Gastrocnemius medialis (tissue), 4 donors: ENCODE data around the gene EPM2A. TPM values are rescaled to one million over a fixed set of nuclear protein-coding genes. Genes with fewer than 3 reads are reported as not detected.
"Not testable (repeated sequence)": the region's sequence is repeated elsewhere in the genome, so short reads cannot be mapped to it uniquely, and the experiment has no call there.

ENCODE experiments used
- ATAC-seq, 2 donors: fragments of 150-250 bp; one replicate each; pipeline ENCODE4 v1.9.1; 2016
- DNase-seq, 2 donors: peaks; one replicate each; pipeline ENCODE4 v3.0.0-alpha.2; 2019
- H3K27ac ChIP-seq, 4 donors: fragments of 200-600 bp; sonication (generic); 1 replicate in 1 of 4; 2 replicates in 3 of 4; pipeline ENCODE4 v1.5.1; 2016 to 2018; ENCODE audit warnings: mild to moderate bottlenecking in 2 of 4, moderate library complexity in 1 of 4
- H3K27me3 ChIP-seq, 3 donors: fragments of 200-600 bp; sonication (generic) in 2 of 3; 1 replicate in 1 of 3; 2 replicates in 2 of 3; pipeline versions ENCODE4 v1.5.1 to v1.6.0; 2016 to 2019; ENCODE audit warnings: mild to moderate bottlenecking in 1 of 3, moderate library complexity in 1 of 3
- H3K36me3 ChIP-seq, 2 donors: fragments of 200-600 bp; sonication (generic) in 1 of 2; one replicate each; pipeline ENCODE4 v1.5.1; 2017 to 2018
- H3K4me1 ChIP-seq, 2 donors: fragments of 200-600 bp; sonication (generic) in 1 of 2; one replicate each; pipeline ENCODE4 v1.5.1; 2016 to 2017; ENCODE audit warnings: mild to moderate bottlenecking in 2 of 2
- H3K4me3 ChIP-seq, 4 donors: fragments of 200-600 bp; sonication (generic) in 3 of 4; 1 replicate in 1 of 4; 2 replicates in 3 of 4; pipeline ENCODE4 v1.5.1; 2016 to 2019; ENCODE audit warnings: mild to moderate bottlenecking in 2 of 4
- H3K9me3 ChIP-seq, 3 donors: fragments of 200-600 bp; sonication (generic) in 2 of 3; 1 replicate in 1 of 3; 2 replicates in 2 of 3; pipeline ENCODE4 v1.5.1; 2016 to 2019
- POLR2A ChIP-seq, 2 donors: fragments of 450-650 bp; IDR thresholded peaks; one replicate each; pipeline ENCODE4 v1.6.1; 2017; ENCODE audit warnings: antibody characterized with exemption in 2 of 2, mild to moderate bottlenecking in 2 of 2, moderate library complexity in 2 of 2
- in situ Hi-C, 4 donors: fragments of 200-750 bp; cut with MboI; loops; one replicate each; pipeline versions ENCODE4 v1.15.0 to v1.8.0; 2017; ENCODE audit warnings: low sequenced_read_pairs in 4 of 4
- intact Hi-C: fragments of 100-400 bp; cut with DNase I; formaldehyde crosslinking; loops from one replicate; pipeline ENCODE4 v1.15.1; 2023; ENCODE audit warnings: low total_unique reads
- total RNA-seq, 4 donors: library from RNA; depleted of rRNA; stranded (reverse); fragments of >200 nt; gene quantifications; one replicate each; pipeline versions ENCODE4 v1.1.0 to v1.2.3, GENCODE V29; 2016
- TF ChIP-seq, protein P1 (sequence below), 5 experiments: fragments of 450-650 bp in 3 of 5; fragments of 200-600 bp in 2 of 5; sonication (generic) in 2 of 5; IDR thresholded peaks in 4 of 5; conservative IDR thresholded peaks in 1 of 5; 1 replicate in 4 of 5; 2 replicates in 1 of 5; pipeline ENCODE4 v1.5.1; 2016 to 2019; ENCODE audit warnings: antibody characterized with exemption in 5 of 5, mild to moderate bottlenecking in 3 of 5, moderate library complexity in 3 of 5

Gene EPM2A
- total RNA-seq, 4 donors from 2014 or later: 51.9 to 100.0 (median 68.2) TPM

DNA sequence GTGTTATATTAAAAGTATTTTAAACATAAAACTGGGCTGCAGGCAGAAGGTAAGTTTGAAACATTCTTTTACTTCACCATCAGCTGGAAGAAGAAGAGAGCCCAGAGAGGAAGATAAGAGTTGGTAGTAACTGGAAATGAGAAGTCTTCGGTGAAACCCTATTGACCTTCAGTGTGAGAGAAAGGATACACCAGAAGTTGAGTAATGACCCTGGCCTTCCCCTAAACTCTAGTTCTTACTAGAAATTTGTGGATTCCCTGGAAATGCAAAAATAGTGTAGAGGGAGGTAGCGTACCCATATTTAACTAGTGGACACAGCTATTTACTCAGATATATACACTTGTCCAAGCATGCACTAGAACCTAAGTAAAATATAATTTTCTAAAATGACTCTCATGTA is 8.0 kb upstream of the EPM2A start:
- no peak overlapping the region for H3K27ac ChIP-seq
- intact Hi-C loops (no loop called here), in situ Hi-C loops (no loop called here)
- ATAC-seq (no peak), DNase-seq (no peak)
- H3K4me1 ChIP-seq: no peaks in the 10 kb centered on the region
- H3K9me3 ChIP-seq: no peaks in the 10 kb centered on the region
- no peak for TF ChIP-seq POLR2A (IDR thresholded peaks at IDR 0.05)
- TF ChIP-seq, protein P1, sequence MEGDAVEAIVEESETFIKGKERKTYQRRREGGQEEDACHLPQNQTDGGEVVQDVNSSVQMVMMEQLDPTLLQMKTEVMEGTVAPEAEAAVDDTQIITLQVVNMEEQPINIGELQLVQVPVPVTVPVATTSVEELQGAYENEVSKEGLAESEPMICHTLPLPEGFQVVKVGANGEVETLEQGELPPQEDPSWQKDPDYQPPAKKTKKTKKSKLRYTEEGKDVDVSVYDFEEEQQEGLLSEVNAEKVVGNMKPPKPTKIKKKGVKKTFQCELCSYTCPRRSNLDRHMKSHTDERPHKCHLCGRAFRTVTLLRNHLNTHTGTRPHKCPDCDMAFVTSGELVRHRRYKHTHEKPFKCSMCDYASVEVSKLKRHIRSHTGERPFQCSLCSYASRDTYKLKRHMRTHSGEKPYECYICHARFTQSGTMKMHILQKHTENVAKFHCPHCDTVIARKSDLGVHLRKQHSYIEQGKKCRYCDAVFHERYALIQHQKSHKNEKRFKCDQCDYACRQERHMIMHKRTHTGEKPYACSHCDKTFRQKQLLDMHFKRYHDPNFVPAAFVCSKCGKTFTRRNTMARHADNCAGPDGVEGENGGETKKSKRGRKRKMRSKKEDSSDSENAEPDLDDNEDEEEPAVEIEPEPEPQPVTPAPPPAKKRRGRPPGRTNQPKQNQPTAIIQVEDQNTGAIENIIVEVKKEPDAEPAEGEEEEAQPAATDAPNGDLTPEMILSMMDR (IDR thresholded peaks at IDR 0.05 in 4 of 5, conservative IDR thresholded peaks at IDR 0.05 in 1 of 5): no peak
- H3K27me3 ChIP-seq: no peaks in the 10 kb centered on the region
- no peak overlapping the region for H3K4me3 ChIP-seq
- no peaks in the 10 kb centered on the region for H3K36me3 ChIP-seq

DNA sequence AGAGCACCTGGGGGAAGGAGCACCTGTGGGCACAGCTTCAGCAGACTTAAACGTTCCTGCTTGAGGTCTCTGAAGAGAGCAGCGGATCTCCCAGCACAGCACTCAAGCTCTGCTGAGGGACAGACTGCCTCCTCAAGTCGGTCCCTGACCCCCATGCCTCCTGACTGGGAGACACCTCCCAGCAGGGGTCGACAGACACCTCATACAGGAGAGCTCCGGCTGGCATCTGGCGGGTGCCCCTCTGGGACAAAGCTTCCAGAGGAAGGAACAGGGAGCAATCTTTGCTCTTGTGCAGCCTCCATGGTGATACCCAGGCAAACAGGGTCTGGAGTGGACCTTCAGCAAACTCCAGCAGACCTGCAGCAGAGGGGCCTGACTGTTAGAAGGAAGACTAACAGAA is 7.2 kb upstream of the EPM2A start:
- intact Hi-C loops, H3K9me3 ChIP-seq, H3K4me1 ChIP-seq, ATAC-seq, DNase-seq, H3K36me3 ChIP-seq, in situ Hi-C loops, H3K4me3 ChIP-seq, H3K27me3 ChIP-seq, H3K27ac ChIP-seq: not testable (repeated sequence)

GRCh38 chr6:145739685-145740084 is 4.4 kb upstream of the EPM2A start:
- DNase-seq, H3K4me3 ChIP-seq, ATAC-seq, H3K36me3 ChIP-seq, H3K27me3 ChIP-seq, H3K4me1 ChIP-seq, H3K27ac ChIP-seq, H3K9me3 ChIP-seq: not testable (repeated sequence)
- in situ Hi-C loops (loop anchor here (5.0 to 10.0 kb wide), 3 partner anchors 75 to 83 kb away; partner anchors contain the start of gene FBXO30 (in 2 of the 4)), intact Hi-C loops (loop anchor here (5.0 kb wide), 2 partner anchors 158 to 803 kb away; partner anchors contain the start of gene RAB32)

DNA sequence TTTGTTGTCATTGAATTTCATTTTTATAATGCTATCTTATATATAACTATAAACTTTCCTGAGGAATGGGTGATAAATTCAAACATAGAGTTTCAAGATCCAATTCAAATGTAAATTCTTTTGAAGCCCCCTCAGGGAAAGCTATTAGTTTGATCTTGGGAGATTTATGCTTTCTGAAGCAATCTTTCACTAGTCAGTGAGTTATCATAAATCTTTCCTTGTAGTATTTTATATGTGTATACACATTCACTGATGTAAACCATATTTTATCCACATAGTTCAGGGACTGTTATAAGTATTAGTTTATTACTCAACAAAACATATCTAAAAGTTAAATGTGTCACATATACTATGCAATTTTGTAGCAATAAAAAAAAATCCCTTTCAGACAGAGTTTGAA is 2.9 kb upstream of the EPM2A start:
- Histone ChIP-seq H3K4me3 (no peak overlapping the region), H3K36me3 (no peaks in the 10 kb centered on the region), H3K4me1 (peaks cover 12 to 15% of the 10 kb centered on the region in 2 donors), H3K27me3 (no peaks in the 10 kb centered on the region), H3K27ac (no peak overlapping the region), H3K9me3 (no peaks in the 10 kb centered on the region)
- TF ChIP-seq, protein P1 (IDR thresholded peaks at IDR 0.05 in 4 of 5, conservative IDR thresholded peaks at IDR 0.05 in 1 of 5): no peak
- TF ChIP-seq POLR2A (IDR thresholded peaks at IDR 0.05): no peak
- intact Hi-C loops (loop anchor here (5.0 kb wide), 2 partner anchors 159 to 804 kb away; partner anchors contain the start of gene RAB32), in situ Hi-C loops (loop anchor here (5.0 to 10.0 kb wide), 3 partner anchors 77 to 84 kb away; partner anchors contain the start of gene FBXO30 (in 2 of the 4))
- DNase-seq (no peak), ATAC-seq (no peak)

DNA sequence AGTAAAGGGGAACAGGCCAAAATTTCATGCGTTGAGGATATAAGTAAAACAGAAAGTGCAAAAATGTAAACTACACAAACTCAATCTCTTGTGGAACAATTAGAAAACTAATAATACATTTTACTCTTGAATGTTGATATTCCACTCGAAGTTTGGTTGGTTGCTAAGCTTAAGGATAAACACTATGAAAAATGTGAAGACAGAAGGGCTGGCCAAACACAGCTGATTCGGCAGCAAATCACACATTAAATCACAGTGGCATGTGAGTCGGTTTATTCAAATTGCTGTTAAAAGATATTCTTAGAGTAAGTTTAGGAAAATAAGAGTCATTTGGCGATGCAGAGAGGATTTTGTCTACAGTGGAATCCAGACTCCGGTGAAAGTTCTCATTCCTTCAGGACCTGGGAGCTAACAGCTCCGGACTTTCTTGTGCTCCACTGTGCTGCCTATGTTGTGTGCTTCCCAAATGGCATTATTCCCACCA is 1.4 kb upstream of the EPM2A start:
- no peak overlapping the region for H3K4me3 ChIP-seq
- in situ Hi-C loops: loop anchor here (5.0 to 10.0 kb wide), 3 partner anchors 78 to 86 kb away; partner anchors contain the start of gene FBXO30 (in 2 of the 4)
- no peaks in the 10 kb centered on the region for H3K27me3 ChIP-seq

More for the DNA sequence above, 1.4 kb upstream of the EPM2A start:
- intact Hi-C loops: loop anchor here (5.0 kb wide), 2 partner anchors 161 to 806 kb away; partner anchors contain the start of gene RAB32
- no peak for TF ChIP-seq POLR2A (IDR thresholded peaks at IDR 0.05)
- TF ChIP-seq, protein P1 (IDR thresholded peaks at IDR 0.05 in 4 of 5, conservative IDR thresholded peaks at IDR 0.05 in 1 of 5): no peak
- no peak for ATAC-seq
- Histone ChIP-seq H3K4me1 (peaks cover 15 to 24% of the 10 kb centered on the region in 2 donors), H3K9me3 (no peaks in the 10 kb centered on the region), H3K36me3 (no peaks in the 10 kb centered on the region), H3K27ac (peak overlapping the region; percentile 90 to 99 (median 94))
- DNase-seq: no peak
